ENCODE data around the gene DSCAML1.
"Not testable (repeated sequence)": the region's sequence is repeated elsewhere in the genome, so short reads cannot be mapped to it uniquely, and the experiment has no call there.

The DSCAML1 gene

GRCh38 chr11:117792992-117793391, 4.0 kb downstream of the DSCAML1 start:
- no peak for DNase-seq (ENCODE audit: low spot score)

GRCh38 chr11:117792241-117792640, 4.8 kb downstream of the DSCAML1 start:
- no peak for DNase-seq (ENCODE audit: low spot score)

GRCh38 chr11:117790279-117790678, 6.7 kb downstream of the DSCAML1 start:
- no peak for DNase-seq (ENCODE audit: low spot score)

- DNase-seq (ENCODE audit: low spot score) = no peak
Observed at GRCh38 chr11:117789241-117789640, 7.8 kb downstream of the DSCAML1 start.

GRCh38 chr11:117786135-117786870, 10.7 kb downstream of the DSCAML1 start:
- DNase-seq (ENCODE audit: low spot score) = no peak

GRCh38 chr11:117782101-117782500, 14.9 kb downstream of the DSCAML1 start:
- no peak for DNase-seq (ENCODE audit: low spot score)

- DNase-seq (ENCODE audit: low spot score) = no peak
Observed at GRCh38 chr11:117781627-117782026, 15.4 kb downstream of the DSCAML1 start.

- no peak for DNase-seq (ENCODE audit: low spot score)
Observed at GRCh38 chr11:117780456-117780855, 16.6 kb downstream of the DSCAML1 start.

- DNase-seq (ENCODE audit: low spot score) = no peak
Observed at GRCh38 chr11:117774553-117774952, 22.5 kb downstream of the DSCAML1 start.

GRCh38 chr11:117772360-117772759, 24.7 kb downstream of the DSCAML1 start:
- DNase-seq (ENCODE audit: low spot score) = no peak

- DNase-seq (ENCODE audit: low spot score) = no peak
Observed at GRCh38 chr11:117771841-117772240, 25.2 kb downstream of the DSCAML1 start.

GRCh38 chr11:117771197-117771596, 25.8 kb downstream of the DSCAML1 start:
- no peak for DNase-seq (ENCODE audit: low spot score)

- no peak for DNase-seq (ENCODE audit: low spot score)
Observed at GRCh38 chr11:117770061-117770460, 27.0 kb downstream of the DSCAML1 start.

- no peak for DNase-seq (ENCODE audit: low spot score)
Observed at GRCh38 chr11:117769533-117769932, 27.5 kb downstream of the DSCAML1 start.

GRCh38 chr11:117768506-117768905, 28.5 kb downstream of the DSCAML1 start:
- no peak for DNase-seq (ENCODE audit: low spot score)

- DNase-seq (ENCODE audit: low spot score) = no peak
Observed at GRCh38 chr11:117767071-117767470, 29.9 kb downstream of the DSCAML1 start.

GRCh38 chr11:117766576-117766975, 30.4 kb downstream of the DSCAML1 start:
- no peak for DNase-seq (ENCODE audit: low spot score)

- DNase-seq (ENCODE audit: low spot score) = no peak
Observed at GRCh38 chr11:117766026-117766425, 31.0 kb downstream of the DSCAML1 start.

- no peak for DNase-seq (ENCODE audit: low spot score)
Observed at GRCh38 chr11:117765068-117765467, 31.9 kb downstream of the DSCAML1 start.

GRCh38 chr11:117763465-117763864, 33.6 kb downstream of the DSCAML1 start:
- not testable (repeated sequence) for DNase-seq (ENCODE audit: low spot score)

- DNase-seq (ENCODE audit: low spot score) = no peak
Observed at GRCh38 chr11:117761993-117762392, 35.0 kb downstream of the DSCAML1 start.

GRCh38 chr11:117759305-117759704, 37.7 kb downstream of the DSCAML1 start:
- DNase-seq (ENCODE audit: low spot score) = no peak

GRCh38 chr11:117754030-117754429, 43.0 kb downstream of the DSCAML1 start:
- DNase-seq (ENCODE audit: low spot score) = no peak

GRCh38 chr11:117752721-117753237, 44.2 kb downstream of the DSCAML1 start:
- no peak for DNase-seq (ENCODE audit: low spot score)
